ENCODE results near the gene GRB10.

DNA sequence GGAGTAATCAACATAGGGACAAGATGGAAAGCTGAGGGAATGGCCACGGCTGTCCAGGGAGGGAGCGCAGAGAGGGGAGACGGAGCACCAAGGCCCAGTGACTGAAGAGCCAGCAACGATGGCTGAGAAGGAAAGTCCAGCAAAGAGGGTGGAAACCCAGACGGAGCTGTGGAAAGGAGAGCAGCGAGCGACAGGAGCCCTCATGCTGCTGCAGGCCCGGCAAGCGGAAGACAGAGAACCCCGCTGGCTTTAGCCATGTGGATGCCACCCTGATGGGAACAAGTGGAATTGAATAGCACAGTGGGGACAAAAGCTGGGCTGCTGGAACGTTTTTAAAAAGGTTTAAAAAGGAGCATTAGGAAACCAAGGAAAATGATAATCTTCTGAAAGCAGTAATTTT is 134.6 kb downstream of the GRB10 start:
- no peak for TF ChIP-seq EZH2 (IDR thresholded peaks at IDR 0.05)
- TF ChIP-seq, protein P1, sequence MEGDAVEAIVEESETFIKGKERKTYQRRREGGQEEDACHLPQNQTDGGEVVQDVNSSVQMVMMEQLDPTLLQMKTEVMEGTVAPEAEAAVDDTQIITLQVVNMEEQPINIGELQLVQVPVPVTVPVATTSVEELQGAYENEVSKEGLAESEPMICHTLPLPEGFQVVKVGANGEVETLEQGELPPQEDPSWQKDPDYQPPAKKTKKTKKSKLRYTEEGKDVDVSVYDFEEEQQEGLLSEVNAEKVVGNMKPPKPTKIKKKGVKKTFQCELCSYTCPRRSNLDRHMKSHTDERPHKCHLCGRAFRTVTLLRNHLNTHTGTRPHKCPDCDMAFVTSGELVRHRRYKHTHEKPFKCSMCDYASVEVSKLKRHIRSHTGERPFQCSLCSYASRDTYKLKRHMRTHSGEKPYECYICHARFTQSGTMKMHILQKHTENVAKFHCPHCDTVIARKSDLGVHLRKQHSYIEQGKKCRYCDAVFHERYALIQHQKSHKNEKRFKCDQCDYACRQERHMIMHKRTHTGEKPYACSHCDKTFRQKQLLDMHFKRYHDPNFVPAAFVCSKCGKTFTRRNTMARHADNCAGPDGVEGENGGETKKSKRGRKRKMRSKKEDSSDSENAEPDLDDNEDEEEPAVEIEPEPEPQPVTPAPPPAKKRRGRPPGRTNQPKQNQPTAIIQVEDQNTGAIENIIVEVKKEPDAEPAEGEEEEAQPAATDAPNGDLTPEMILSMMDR (IDR thresholded peaks at IDR 0.05), result no peak

All from neural progenitor cell (in vitro differentiated cells).